Ascending aorta (tissue), 2 donors: Measurements from ENCODE around the gene PTPN18. TPM values are rescaled to one million over a fixed set of nuclear protein-coding genes. Genes with fewer than 3 reads are reported as not detected.

Experiments used
- DNase-seq, 2 donors: peaks; one replicate each; pipeline ENCODE4 v3.0.0-alpha.2; 2019; ENCODE audit warnings: low spot score in 2 of 2
- H3K27ac ChIP-seq, 2 donors: fragments of 200-600 bp; sonication (generic); one replicate each; pipeline ENCODE4 v1.5.1; 2016 to 2017; ENCODE audit warnings: mild to moderate bottlenecking in 1 of 2
- H3K27me3 ChIP-seq: fragments of 200-600 bp; sonication (generic); one replicate; pipeline ENCODE4 v1.5.1; 2017
- H3K36me3 ChIP-seq, 2 donors: fragments of 200-600 bp; sonication (generic); one replicate each; pipeline ENCODE4 v1.5.1; 2016
- H3K4me1 ChIP-seq, 2 donors: fragments of 200-600 bp; sonication (generic); one replicate each; pipeline ENCODE4 v1.5.1; 2016 to 2017; ENCODE audit warnings: mild to moderate bottlenecking in 1 of 2
- H3K4me3 ChIP-seq, 2 donors: fragments of 200-600 bp; sonication (generic); one replicate each; pipeline ENCODE4 v1.5.1; 2016 to 2017; ENCODE audit warnings: mild to moderate bottlenecking in 1 of 2
- H3K9me3 ChIP-seq, 2 donors: fragments of 200-600 bp; sonication (generic); one replicate each; pipeline ENCODE4 v1.5.1; 2016
- intact Hi-C: fragments of 100-400 bp; cut with DNase I; formaldehyde crosslinking; loops from one replicate; pipeline ENCODE4 v1.15.1; 2023
- total RNA-seq: library from RNA; depleted of rRNA; stranded (reverse); fragments of >200 nt; gene quantifications from one replicate; pipeline ENCODE4 v1.1.0, GENCODE V29; 2016
- TF ChIP-seq, protein P1 (sequence below), 3 experiments: fragments of 200-600 bp in 2 of 3; fragments of 450-650 bp in 1 of 3; sonication (generic) in 2 of 3; IDR thresholded peaks; one replicate each; pipeline ENCODE4 v1.5.1; 2016 to 2019; ENCODE audit warnings: antibody characterized with exemption in 3 of 3, mild to moderate bottlenecking in 1 of 3, moderate library complexity in 1 of 3

The PTPN18 gene
- total RNA-seq, 1 donor from 2014 or later, result 21.0 TPM

DNA sequence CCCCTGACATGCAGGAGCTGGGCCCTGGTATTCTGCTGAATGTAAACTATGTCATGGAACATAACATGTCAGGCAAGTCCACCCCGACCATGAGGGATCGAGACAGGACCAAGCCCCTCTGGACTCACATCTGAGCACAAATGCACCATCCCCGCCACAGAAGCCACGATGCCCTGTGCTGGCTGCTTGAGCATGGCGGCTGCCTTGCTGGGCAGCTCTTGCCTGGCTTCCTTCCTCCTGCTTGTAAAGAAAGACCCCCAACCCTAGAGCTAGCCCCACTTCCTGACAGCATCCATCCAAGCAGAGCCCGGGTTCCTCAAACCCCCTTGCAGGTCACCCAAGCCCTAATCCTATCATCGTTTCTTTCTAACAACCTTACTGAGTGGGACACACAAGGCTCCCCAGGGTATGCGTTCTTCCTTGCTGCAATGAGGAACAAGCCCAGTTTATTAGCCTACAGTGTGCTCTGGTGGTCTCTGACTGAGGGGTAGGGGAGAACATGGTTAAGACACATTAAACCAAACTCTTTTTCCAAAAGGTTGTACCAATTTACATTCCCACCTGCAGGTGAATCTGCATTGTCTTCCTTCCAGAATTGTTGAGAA lies 26.6 kb downstream of the PTPN18 start:
- H3K27me3 ChIP-seq, result no peaks in the 10 kb centered on the region
- peaks cover 3 to 5% of the 10 kb centered on the region in 2 donors for H3K36me3 ChIP-seq
- no peaks in the 10 kb centered on the region for H3K9me3 ChIP-seq
- peak in 1 of 2 donors; percentile 44 for DNase-seq
- intact Hi-C loops, result no loop called here
- no peak overlapping the region for H3K27ac ChIP-seq
- H3K4me1 ChIP-seq, result peaks cover 0 to 4% of the 10 kb centered on the region in 2 donors
- TF ChIP-seq, protein P1, sequence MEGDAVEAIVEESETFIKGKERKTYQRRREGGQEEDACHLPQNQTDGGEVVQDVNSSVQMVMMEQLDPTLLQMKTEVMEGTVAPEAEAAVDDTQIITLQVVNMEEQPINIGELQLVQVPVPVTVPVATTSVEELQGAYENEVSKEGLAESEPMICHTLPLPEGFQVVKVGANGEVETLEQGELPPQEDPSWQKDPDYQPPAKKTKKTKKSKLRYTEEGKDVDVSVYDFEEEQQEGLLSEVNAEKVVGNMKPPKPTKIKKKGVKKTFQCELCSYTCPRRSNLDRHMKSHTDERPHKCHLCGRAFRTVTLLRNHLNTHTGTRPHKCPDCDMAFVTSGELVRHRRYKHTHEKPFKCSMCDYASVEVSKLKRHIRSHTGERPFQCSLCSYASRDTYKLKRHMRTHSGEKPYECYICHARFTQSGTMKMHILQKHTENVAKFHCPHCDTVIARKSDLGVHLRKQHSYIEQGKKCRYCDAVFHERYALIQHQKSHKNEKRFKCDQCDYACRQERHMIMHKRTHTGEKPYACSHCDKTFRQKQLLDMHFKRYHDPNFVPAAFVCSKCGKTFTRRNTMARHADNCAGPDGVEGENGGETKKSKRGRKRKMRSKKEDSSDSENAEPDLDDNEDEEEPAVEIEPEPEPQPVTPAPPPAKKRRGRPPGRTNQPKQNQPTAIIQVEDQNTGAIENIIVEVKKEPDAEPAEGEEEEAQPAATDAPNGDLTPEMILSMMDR (IDR thresholded peaks at IDR 0.05), result no peak
- no peak overlapping the region for H3K4me3 ChIP-seq

DNA sequence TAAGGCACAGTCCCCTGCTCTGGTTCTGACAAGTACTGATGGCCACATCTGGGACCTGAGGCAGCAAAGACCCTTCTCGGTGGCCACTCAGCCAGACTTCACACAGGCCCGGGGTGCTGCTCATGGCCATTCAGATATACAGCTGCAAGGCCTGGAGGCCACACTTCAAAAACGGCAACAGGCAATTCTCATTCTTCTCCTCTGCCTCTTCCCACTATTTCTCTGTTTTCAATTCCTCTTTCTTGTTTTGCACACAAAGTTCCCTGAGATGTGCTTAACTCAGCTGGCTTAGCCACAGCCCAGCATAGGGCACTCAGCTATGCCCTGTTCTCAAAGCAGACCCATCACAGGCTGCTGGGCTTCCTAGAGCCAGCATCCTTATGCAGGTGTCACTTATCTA lies 29.9 kb downstream of the PTPN18 start:
- H3K27me3 ChIP-seq, result no peaks in the 10 kb centered on the region
- DNase-seq, result peak in 1 of 2 donors; percentile 61
- intact Hi-C loops, result no loop called here
- peaks cover 0 to 7% of the 10 kb centered on the region in 2 donors for H3K4me1 ChIP-seq
- no peaks in the 10 kb centered on the region for H3K9me3 ChIP-seq
- no peak overlapping the region for H3K4me3 ChIP-seq
- TF ChIP-seq, protein P1 (IDR thresholded peaks at IDR 0.05), result no peak
- H3K27ac ChIP-seq, result no peak overlapping the region
- peaks cover 0 to 5% of the 10 kb centered on the region in 2 donors for H3K36me3 ChIP-seq

DNA sequence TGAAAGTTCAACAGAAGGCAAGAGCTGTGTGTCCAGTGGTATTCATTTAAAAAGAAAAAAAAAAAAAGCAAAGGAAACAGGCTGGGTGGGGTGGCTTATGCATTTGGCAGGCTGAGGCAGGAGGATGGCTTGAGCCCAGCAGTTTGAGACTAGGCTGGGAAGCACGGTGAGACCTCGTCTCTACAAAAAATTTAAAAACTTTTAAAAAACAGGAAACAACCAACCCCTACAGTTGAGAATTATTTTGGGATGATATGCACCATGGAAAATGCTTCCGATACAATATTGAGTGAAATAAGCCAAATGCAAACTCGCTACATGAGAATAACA lies 31.2 kb downstream of the PTPN18 start:
- Histone ChIP-seq H3K36me3 (peaks cover 0 to 5% of the 10 kb centered on the region in 2 donors), H3K4me1 (peaks cover 0 to 10% of the 10 kb centered on the region in 2 donors), H3K27ac (no peak overlapping the region), H3K4me3 (no peak overlapping the region), H3K9me3 (no peaks in the 10 kb centered on the region), H3K27me3 (no peaks in the 10 kb centered on the region)
- peak in 1 of 2 donors; percentile 59 for DNase-seq
- TF ChIP-seq, protein P1 (IDR thresholded peaks at IDR 0.05), result no peak
- intact Hi-C loops, result no loop called here

DNA sequence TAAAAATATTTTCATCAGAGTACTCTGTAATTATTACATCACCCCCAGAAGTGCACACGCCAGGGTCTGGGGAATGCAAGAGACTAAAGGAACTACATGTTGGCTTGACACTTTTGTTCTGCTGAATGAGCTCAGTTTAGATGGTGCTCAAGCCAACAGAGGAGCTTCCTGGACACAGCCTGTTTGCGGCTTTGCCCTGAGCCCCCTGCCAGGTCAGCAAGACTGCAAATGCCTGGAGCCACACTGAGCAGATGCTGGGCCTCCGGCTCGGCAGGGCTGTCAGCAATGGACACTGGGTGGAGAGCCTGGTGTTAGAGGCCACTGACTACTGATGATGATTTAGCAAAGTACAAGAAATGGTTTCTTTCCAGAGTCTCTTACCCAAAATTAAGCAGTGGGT lies 31.9 kb downstream of the PTPN18 start:
- Histone ChIP-seq H3K9me3 (no peaks in the 10 kb centered on the region), H3K4me1 (peaks cover 0 to 13% of the 10 kb centered on the region in 2 donors), H3K27me3 (no peaks in the 10 kb centered on the region), H3K36me3 (no peaks in the 10 kb centered on the region), H3K4me3 (no peak overlapping the region), H3K27ac (peak overlapping the region in 1 of 2 donors; percentile 22)
- peak in 1 of 2 donors; percentile 63 for DNase-seq
- TF ChIP-seq, protein P1 (IDR thresholded peaks at IDR 0.05), result no peak
- intact Hi-C loops, result no loop called here

DNA sequence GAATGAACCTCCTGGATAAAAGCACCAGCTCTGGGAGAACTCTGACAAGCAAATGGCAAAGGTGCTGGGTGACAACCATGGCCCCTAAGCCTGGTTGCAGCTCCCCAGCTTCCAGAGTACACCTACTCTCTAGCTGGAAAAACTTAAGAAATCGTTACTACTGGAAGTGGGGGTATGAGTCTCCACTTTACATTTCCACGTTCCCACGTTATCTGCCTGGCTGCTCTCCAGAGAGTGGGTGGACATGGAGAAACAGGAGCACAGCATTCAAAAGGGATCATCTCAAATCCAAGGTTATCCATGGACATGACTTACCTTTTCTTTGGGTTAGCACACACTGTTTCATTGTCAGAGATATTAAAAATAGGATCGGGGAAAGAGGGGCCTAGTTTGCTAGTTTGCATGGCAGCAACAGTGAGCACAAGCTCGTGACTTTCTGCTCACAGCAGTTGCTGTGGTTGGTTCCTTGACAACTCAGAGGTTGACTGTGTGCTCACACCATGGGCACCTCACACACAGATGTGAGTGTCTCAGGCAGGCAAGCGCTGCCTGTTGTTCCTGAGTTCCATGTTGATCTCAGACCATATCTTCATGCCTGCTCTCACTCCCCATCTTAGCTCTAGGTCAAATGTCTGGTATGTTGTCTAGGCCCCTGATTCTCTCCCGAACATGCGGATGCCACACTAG lies 32.5 kb downstream of the PTPN18 start:
- H3K4me3 ChIP-seq, result no peak overlapping the region
- H3K27ac ChIP-seq, result peak overlapping the region in 1 of 2 donors; percentile 22
- intact Hi-C loops, result no loop called here
- H3K36me3 ChIP-seq, result no peaks in the 10 kb centered on the region
- no peaks in the 10 kb centered on the region for H3K27me3 ChIP-seq
- peaks cover 0 to 13% of the 10 kb centered on the region in 2 donors for H3K4me1 ChIP-seq
- H3K9me3 ChIP-seq, result no peaks in the 10 kb centered on the region
- DNase-seq, result no peak
- TF ChIP-seq, protein P1 (IDR thresholded peaks at IDR 0.05), result no peak
